Esophagus squamous epithelium (tissue), 5 donors: ENCODE measurements around the gene MUC4. TPM values are rescaled to one million over a fixed set of nuclear protein-coding genes. Genes with fewer than 3 reads are reported as not detected.

Source experiments
- DNase-seq: peaks from one replicate; lab custom pipeline; 2025; lab: John Stamatoyannopoulos, UW
- H3K27ac ChIP-seq, 4 donors: fragments of 200-600 bp; sonication (generic); one replicate each; pipeline ENCODE4 v1.5.1; 2016 to 2019; ENCODE audit warnings: mild to moderate bottlenecking in 1 of 4
- H3K27me3 ChIP-seq, 4 donors: fragments of 200-600 bp; sonication (generic); 1 replicate in 3 of 4; 2 replicates in 1 of 4; pipeline versions ENCODE4 v1.5.1 to v1.6.0; 2017 to 2021; ENCODE audit warnings: antibody characterized with exemption in 1 of 4
- H3K36me3 ChIP-seq, 3 donors: fragments of 200-600 bp; sonication (generic); one replicate each; pipeline ENCODE4 v1.5.1; 2016 to 2019
- H3K4me1 ChIP-seq, 3 donors: fragments of 200-600 bp; sonication (generic); one replicate each; pipeline ENCODE4 v1.5.1; 2017 to 2019
- H3K4me3 ChIP-seq, 4 donors: fragments of 200-600 bp; sonication (generic); 1 replicate in 3 of 4; 2 replicates in 1 of 4; pipeline ENCODE4 v1.5.1; 2016 to 2019; ENCODE audit warnings: mild to moderate bottlenecking in 2 of 4, moderate library complexity in 1 of 4
- H3K9me3 ChIP-seq, 3 donors: fragments of 200-600 bp; sonication (generic); one replicate each; pipeline ENCODE4 v1.5.1; 2016 to 2019
- POLR2A ChIP-seq, 4 donors: fragments of 450-650 bp; IDR thresholded peaks; one replicate each; pipeline ENCODE4 v1.6.1; 2017; ENCODE audit warnings: antibody characterized with exemption in 4 of 4, mild to moderate bottlenecking in 4 of 4, moderate library complexity in 3 of 4
- WGBS, 2 donors: methylation state at CpG; one replicate each; pipeline ENCODE4 v1.1.5; 2018; 5-methylcytosine and 5-hydroxymethylcytosine counted together
- intact Hi-C: fragments of 100-400 bp; cut with DNase I; formaldehyde crosslinking; loops from one replicate; pipeline ENCODE4 v1.15.0; 2022
- small RNA-seq, 4 donors: library from RNA; depleted of rRNA; stranded (forward); fragments of <200 nt; gene quantifications; one replicate each; pipeline ENCODE3, GENCODE V24; 2016
- total RNA-seq, 4 donors: library from RNA; depleted of rRNA; stranded (reverse); fragments of >200 nt; gene quantifications; one replicate each; pipeline ENCODE4 v1.1.0, GENCODE V29; 2016
- TF ChIP-seq, protein P1 (sequence below), 6 experiments: fragments of 450-650 bp in 4 of 6; fragments of 200-600 bp in 2 of 6; sonication (generic) in 2 of 6; IDR thresholded peaks; one replicate each; pipeline ENCODE4 v1.5.1; 2016 to 2019; ENCODE audit warnings: antibody characterized with exemption in 6 of 6, mild to moderate bottlenecking in 4 of 6, moderate library complexity in 4 of 6
- donor health status: DM: yes; HTN: yes; CAD: no.

The MUC4 gene
- total RNA-seq, 4 donors from 2014 or later, result 11.1 to 51.6 (median 32.2) TPM

DNA sequence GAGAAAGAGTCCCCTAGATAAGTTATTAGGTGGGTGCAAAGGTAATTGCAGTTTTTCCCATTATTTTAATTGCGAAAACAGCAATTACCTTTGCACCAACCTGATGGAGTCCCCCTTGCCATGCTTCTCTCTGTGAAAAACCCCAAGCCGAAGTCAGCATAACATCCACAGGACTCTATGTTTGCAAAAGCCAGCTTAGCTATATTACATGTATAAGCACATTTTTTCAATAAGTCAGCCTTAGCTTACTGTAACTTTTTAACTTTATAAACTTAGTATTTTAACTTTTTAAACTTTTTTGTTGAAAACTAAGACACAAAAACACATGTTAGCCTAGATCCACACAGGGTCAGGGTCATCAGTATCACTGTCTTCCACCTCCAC, 112.3 kb downstream of the MUC4 start:
- Histone ChIP-seq H3K4me3 (no peak overlapping the region), H3K36me3 (peaks cover 0 to 38% (median 4%) of the 10 kb centered on the region in 3 donors), H3K4me1 (peaks cover 0 to 17% (median 16%) of the 10 kb centered on the region in 3 donors), H3K27me3 (no peaks in the 10 kb centered on the region), H3K27ac (no peak overlapping the region), H3K9me3 (no peaks in the 10 kb centered on the region)
- TF ChIP-seq, protein P1, sequence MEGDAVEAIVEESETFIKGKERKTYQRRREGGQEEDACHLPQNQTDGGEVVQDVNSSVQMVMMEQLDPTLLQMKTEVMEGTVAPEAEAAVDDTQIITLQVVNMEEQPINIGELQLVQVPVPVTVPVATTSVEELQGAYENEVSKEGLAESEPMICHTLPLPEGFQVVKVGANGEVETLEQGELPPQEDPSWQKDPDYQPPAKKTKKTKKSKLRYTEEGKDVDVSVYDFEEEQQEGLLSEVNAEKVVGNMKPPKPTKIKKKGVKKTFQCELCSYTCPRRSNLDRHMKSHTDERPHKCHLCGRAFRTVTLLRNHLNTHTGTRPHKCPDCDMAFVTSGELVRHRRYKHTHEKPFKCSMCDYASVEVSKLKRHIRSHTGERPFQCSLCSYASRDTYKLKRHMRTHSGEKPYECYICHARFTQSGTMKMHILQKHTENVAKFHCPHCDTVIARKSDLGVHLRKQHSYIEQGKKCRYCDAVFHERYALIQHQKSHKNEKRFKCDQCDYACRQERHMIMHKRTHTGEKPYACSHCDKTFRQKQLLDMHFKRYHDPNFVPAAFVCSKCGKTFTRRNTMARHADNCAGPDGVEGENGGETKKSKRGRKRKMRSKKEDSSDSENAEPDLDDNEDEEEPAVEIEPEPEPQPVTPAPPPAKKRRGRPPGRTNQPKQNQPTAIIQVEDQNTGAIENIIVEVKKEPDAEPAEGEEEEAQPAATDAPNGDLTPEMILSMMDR (IDR thresholded peaks at IDR 0.05), result no peak
- no peak for TF ChIP-seq POLR2A (IDR thresholded peaks at IDR 0.05)
- WGBS, 2 donors, result 70 to 91% methylated on average over 2 of the region's 2 CpGs
- DNase-seq, result no peak
- intact Hi-C loops, result no loop called here

- DNase-seq, result no peak
- Histone ChIP-seq H3K4me1 (peaks cover 0 to 17% (median 16%) of the 10 kb centered on the region in 3 donors), H3K27ac (peak overlapping the region in 2 of 4 donors; percentile 7 to 52), H3K36me3 (peaks cover 0 to 44% (median 4%) of the 10 kb centered on the region in 3 donors), H3K9me3 (no peaks in the 10 kb centered on the region), H3K4me3 (no peak overlapping the region), H3K27me3 (no peaks in the 10 kb centered on the region)
- intact Hi-C loops, result no loop called here
- TF ChIP-seq POLR2A (IDR thresholded peaks at IDR 0.05), result no peak
- TF ChIP-seq, protein P1 (IDR thresholded peaks at IDR 0.05), result no peak
- WGBS, 2 donors, result 59 to 72% methylated on average over 5 of the region's 5 CpGs
Observed at GRCh38 chr3:195698647-195699387, 112.9 kb downstream of the MUC4 start.

DNA sequence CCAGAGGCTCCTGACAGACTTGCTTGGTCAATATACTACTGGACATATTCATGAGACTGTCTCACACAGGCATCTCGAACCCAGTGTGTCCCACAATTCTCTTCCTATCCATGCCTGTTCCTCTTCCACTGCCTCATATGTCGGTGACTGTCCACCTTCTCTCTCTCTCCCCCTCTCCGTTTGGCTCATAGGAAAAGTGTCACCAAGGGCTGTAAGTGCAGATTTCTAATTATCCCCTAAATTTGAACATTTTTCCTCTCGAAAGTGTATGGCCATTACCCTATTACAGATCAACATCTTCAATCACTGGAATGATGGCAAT, 113.4 kb downstream of the MUC4 start:
- Histone ChIP-seq H3K9me3 (no peaks in the 10 kb centered on the region), H3K36me3 (peaks cover 0 to 49% (median 4%) of the 10 kb centered on the region in 3 donors), H3K27ac (peak overlapping the region in 2 of 4 donors; percentile 7 to 52), H3K4me3 (no peak overlapping the region), H3K4me1 (peaks cover 0 to 17% (median 16%) of the 10 kb centered on the region in 3 donors), H3K27me3 (no peaks in the 10 kb centered on the region)
- TF ChIP-seq POLR2A (IDR thresholded peaks at IDR 0.05), result no peak
- TF ChIP-seq, protein P1 (IDR thresholded peaks at IDR 0.05), result no peak
- DNase-seq, result no peak
- 86 to 93% methylated on average over 4 of the region's 4 CpGs for WGBS, 2 donors
- intact Hi-C loops, result no loop called here

- H3K9me3 ChIP-seq, result no peaks in the 10 kb centered on the region
- TF ChIP-seq, protein P1 (IDR thresholded peaks at IDR 0.05), result no peak
- no peak for TF ChIP-seq POLR2A (IDR thresholded peaks at IDR 0.05)
- intact Hi-C loops, result no loop called here
- H3K36me3 ChIP-seq, result peaks cover 0 to 55% (median 4%) of the 10 kb centered on the region in 3 donors
- H3K4me3 ChIP-seq, result no peak overlapping the region
- no peaks in the 10 kb centered on the region for H3K27me3 ChIP-seq
- peak overlapping the region in 2 of 4 donors; percentile 7 to 52 for H3K27ac ChIP-seq
- no peak for DNase-seq
- H3K4me1 ChIP-seq, result peaks cover 0 to 17% (median 16%) of the 10 kb centered on the region in 3 donors
- 60 to 72% methylated on average over 11 of the region's 11 CpGs for WGBS, 2 donors
Observed at GRCh38 chr3:195697582-195698324, 114.0 kb downstream of the MUC4 start.

Small RNA genes lying within 50 kb of the gene (small RNA-seq; reads per million reads assigned to genes)
- 0 to 0.30 (median 0.04) reads per million in 4 donors for gene MIR570

Other genes starting within 250 kb of the MUC4 start
- 100 to 1,000 TPM in 1 of 4 donors, 10 to 100 TPM in 3; 13.6 to 319 (median 55.9) TPM for gene APOD, start 228.0 kb downstream of the MUC4 start, total RNA-seq
- 10 to 100 TPM; 14.1 to 64.1 (median 25.7) TPM for gene MUC20, start 91.0 kb downstream of the MUC4 start, total RNA-seq
- 10 to 100 TPM; 18.4 to 45.7 (median 42.8) TPM for gene TNK2, start 96.6 kb upstream of the MUC4 start, total RNA-seq